Liver (tissue), 3 donors: ENCODE data around the gene SCN2B.
"Not testable (repeated sequence)": the region's sequence is repeated elsewhere in the genome, so short reads cannot be mapped to it uniquely, and the experiment has no call there.

Experiments
- CTCF ChIP-seq: fragments of 150-350 bp; IDR thresholded peaks from 2 replicates; pipeline ENCODE4 v1.5.1; 2017; ENCODE audit warnings: improper control_type of control experiment, low read depth, low read length; ENCODE audit not compliant: missing input control
- NR2F2 ChIP-seq: IDR thresholded peaks from 2 replicates; pipeline ENCODE4 v1.6.1; 2016; ENCODE audit warnings: antibody characterized with exemption
- donor health status: healthy.
- donor health status: healthy.

GRCh38 chr11:118183691-118184090 lies 7.3 kb upstream of the SCN2B start:
- TF ChIP-seq CTCF, NR2F2: not testable (repeated sequence)
